GM03348 (cell line): ENCODE data around the gene PAM.
"Not testable (repeated sequence)": the region's sequence is repeated elsewhere in the genome, so short reads cannot be mapped to it uniquely, and the experiment has no call there.

Source experiments
- DNase-seq: peaks from one replicate; pipeline ENCODE4 v3.0.0; 2012; ENCODE audit warnings: low spot score

Gene PAM

GRCh38 chr5:103000089-103000488 is 245.0 kb downstream of the PAM start:
- DNase-seq, result no peak

GRCh38 chr5:103003872-103004271 is 248.8 kb downstream of the PAM start:
- DNase-seq, result no peak

GRCh38 chr5:103005276-103005675 is 250.2 kb downstream of the PAM start:
- no peak for DNase-seq

GRCh38 chr5:103006921-103007320 is 251.8 kb downstream of the PAM start:
- DNase-seq, result no peak

- no peak for DNase-seq
Measured at GRCh38 chr5:103010168-103010567, 255.1 kb downstream of the PAM start.

GRCh38 chr5:103013933-103014552 is 258.9 kb downstream of the PAM start:
- DNase-seq, result no peak

- no peak for DNase-seq
Measured at GRCh38 chr5:103014983-103015382, 259.9 kb downstream of the PAM start.

GRCh38 chr5:103016167-103016566 is 261.1 kb downstream of the PAM start:
- no peak for DNase-seq

- DNase-seq, result no peak
Measured at GRCh38 chr5:103019804-103020203, 264.7 kb downstream of the PAM start.

GRCh38 chr5:103021314-103021713 is 266.2 kb downstream of the PAM start:
- no peak for DNase-seq

GRCh38 chr5:103027267-103027666 is 272.2 kb downstream of the PAM start:
- DNase-seq, result no peak

GRCh38 chr5:103031607-103032006 is 276.5 kb downstream of the PAM start:
- DNase-seq, result peak; percentile 26

- DNase-seq, result no peak
Measured at GRCh38 chr5:103033696-103034095, 278.6 kb downstream of the PAM start.

GRCh38 chr5:103034662-103035392 is 279.7 kb downstream of the PAM start:
- no peak for DNase-seq

- no peak for DNase-seq
Measured at GRCh38 chr5:103035701-103036100, 280.6 kb downstream of the PAM start.

GRCh38 chr5:103036601-103037000 is 281.5 kb downstream of the PAM start:
- no peak for DNase-seq

- DNase-seq, result no peak
Measured at GRCh38 chr5:103037673-103038455, 282.8 kb downstream of the PAM start.

- DNase-seq, result peak; percentile 34
Measured at GRCh38 chr5:103041071-103041676, 286.1 kb downstream of the PAM start.

GRCh38 chr5:103046706-103047105 is 291.6 kb downstream of the PAM start:
- not testable (repeated sequence) for DNase-seq

GRCh38 chr5:103057208-103058130 is 302.4 kb downstream of the PAM start:
- DNase-seq, result no peak

GRCh38 chr5:103059525-103059924 is 304.4 kb downstream of the PAM start:
- DNase-seq, result no peak
